K562 (cell line): ENCODE measurements around the gene RERE. TPM values are rescaled to one million over a fixed set of nuclear protein-coding genes. Genes with fewer than 3 reads are reported as not detected.

Experiments used
- ATF3 ChIP-seq, 2 experiments: fragments of 450-650 bp in 1 of 2; sonication (generic) in 1 of 2; formaldehyde crosslinking in 1 of 2; IDR thresholded peaks in 1 of 2; conservative IDR thresholded peaks in 1 of 2; 2 replicates each; pipeline versions ENCODE4 v1.6.1 to v1.8.1; 2016 to 2023; ENCODE audit warnings: mild to moderate bottlenecking in 2 of 2, moderate library complexity in 2 of 2, inconsistent platforms in 1 of 2, missing genetic modification reagents in 1 of 2
- E2F6 ChIP-seq, 2 experiments: IDR thresholded peaks; 2 replicates each; pipeline ENCODE4 v1.6.1; 2011; ENCODE audit warnings: borderline replicate concordance in 1 of 2, control low read depth in 1 of 2, low read depth in 1 of 2, low read length in 1 of 2, mild to moderate bottlenecking in 1 of 2, mixed read lengths in 1 of 2, moderate library complexity in 1 of 2; ENCODE audit not compliant: insufficient read depth in 1 of 2, insufficient read length in 1 of 2, poor library complexity in 1 of 2, severe bottlenecking in 1 of 2; ENCODE audit errors: extremely low read depth in 1 of 2
- GABPA ChIP-seq: fragments of 200-800 bp; sonication (Bioruptor generic); conservative IDR thresholded peaks from 2 replicates; pipeline ENCODE4 v1.6.1; 2016; ENCODE audit warnings: low read depth, missing genetic modification characterization, missing compliant biosample characterization
- HMGN3 ChIP-seq: IDR thresholded peaks from 2 replicates; pipeline ENCODE4 v1.6.1; 2011; ENCODE audit warnings: borderline replicate concordance, low read depth, mild to moderate bottlenecking, mixed read lengths, low read length; ENCODE audit not compliant: insufficient read length; ENCODE audit errors: extremely low read depth
- NFIX ChIP-seq: fragments of 250-450 bp; sonication (Bioruptor Pico); IDR thresholded peaks from 2 replicates; pipeline ENCODE4 v1.4.0; 2020; ENCODE audit warnings: low read depth, mild to moderate bottlenecking, moderate library complexity
- RAD51 ChIP-seq: fragments of 450-650 bp; IDR thresholded peaks from 2 replicates; pipeline ENCODE4 v1.7.1; 2016; ENCODE audit warnings: low read depth, mild to moderate bottlenecking, borderline replicate concordance
- TGIF2 ChIP-seq: sonication (generic); formaldehyde crosslinking; IDR thresholded peaks from 2 replicates; pipeline ENCODE4 v1.8.1; 2022; ENCODE audit warnings: mild to moderate bottlenecking, missing genetic modification reagents, moderate library complexity
- ZBTB11 ChIP-seq, 3 experiments: fragments of 200-800 bp in 1 of 3; fragments of 250-450 bp in 1 of 3; fragments of 450-650 bp in 1 of 3; sonication (Bioruptor Pico) in 1 of 3; sonication (Bioruptor generic) in 1 of 3; formaldehyde crosslinking in 1 of 3; IDR thresholded peaks; 2 replicates each; pipeline versions ENCODE4 v1.6.1 to v1.8.0; 2016 to 2022; ENCODE audit warnings: mild to moderate bottlenecking in 2 of 3, missing genetic modification characterization in 2 of 3, missing compliant biosample characterization in 1 of 3, moderate library complexity in 1 of 3
- polyA plus RNA-seq, 8 experiments: library from polyadenylated mRNA; depleted of rRNA in 4 of 8; stranded (reverse) in 5 of 8; unstranded in 3 of 8; fragments of >200 nt; fragmentation: Nextera tagmentation in 2 of 8; fragmentation: Illumina TruSeq in 1 of 8; extraction: Ambion mirVana in 2 of 8; extraction: Trizol in 1 of 8; gene quantifications; 2 replicates each; pipeline versions ENCODE4 v1.2.1 to v1.2.3, GENCODE V29; 2011 to 2014; ENCODE audit warnings: inconsistent platforms in 1 of 8, missing spikeins in 1 of 8
- total RNA-seq, 7 experiments: library from RNA; depleted of rRNA in 6 of 7; stranded (reverse); fragments of >200 nt in 6 of 7; fragmentation: Illumina TruSeq in 2 of 7; extraction: Trizol in 2 of 7; gene quantifications; 2 replicates each; pipeline versions ENCODE4 v1.2.1 to v1.2.3, GENCODE V29; 2011 to 2021; ENCODE audit warnings: low replicate concordance in 1 of 7
- TF ChIP-seq, protein P1 (sequence below): sonication (generic); formaldehyde crosslinking; IDR thresholded peaks from 2 replicates; pipeline ENCODE4 v1.5.0; 2020; ENCODE audit warnings: missing genetic modification reagents
- TF ChIP-seq, protein P2 (sequence below), 2 experiments: IDR thresholded peaks in 1 of 2; conservative IDR thresholded peaks in 1 of 2; 2 replicates each; pipeline ENCODE4 v1.6.1; 2016; ENCODE audit warnings: low read depth in 2 of 2, mild to moderate bottlenecking in 1 of 2, missing compliant biosample characterization in 1 of 2, missing genetic modification characterization in 1 of 2, moderate library complexity in 1 of 2
- TF ChIP-seq, protein P3 (sequence below): sonication (generic); formaldehyde crosslinking; IDR thresholded peaks from 2 replicates; pipeline ENCODE4 v1.4.0; 2020; ENCODE audit warnings: mild to moderate bottlenecking, missing genetic modification reagents

The RERE gene
- total and polyA plus RNA-seq, 9 of the 15 experiments (the other 6 are each of a cell fraction or from before 2014, with no cell fraction given): 3.0 to 51.5 (median 13.4) TPM

DNA sequence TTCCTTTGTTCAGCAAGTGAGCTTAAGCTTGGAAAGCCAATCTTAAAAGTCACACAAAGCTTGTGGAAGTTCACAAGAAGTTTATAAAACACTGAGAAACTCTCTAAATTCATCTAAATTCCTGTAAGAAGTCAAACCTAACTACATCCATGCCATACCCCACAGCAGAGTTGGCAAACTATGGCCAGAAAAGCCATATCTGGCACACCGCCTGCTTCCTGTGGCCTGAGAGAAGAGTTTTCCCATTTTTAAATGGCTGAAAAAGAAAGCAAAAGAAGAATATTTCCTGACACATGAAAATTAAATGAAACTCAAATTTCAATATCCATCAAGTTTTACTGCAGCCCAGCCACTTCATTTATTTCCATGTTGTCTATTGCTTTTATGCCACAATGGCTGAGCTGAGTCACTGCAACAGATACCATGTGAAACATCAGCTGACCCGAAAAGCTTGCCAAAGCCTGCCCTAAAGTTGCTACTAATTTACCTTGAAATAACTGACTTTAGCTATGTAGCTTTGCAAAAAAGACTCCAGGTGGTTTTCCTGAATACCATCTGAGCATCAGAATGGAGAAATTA lies 262.4 kb downstream of the RERE start (continued):
- TF ChIP-seq ZBTB11 (CRISPR knock-in tag; IDR thresholded peaks at IDR 0.05) (0 out of 6 replicates have a peak, but pooled peaks of 1 of the 3 experiments have one; percentile 36), GABPA (tag) (0 out of 2 replicates have a peak, but pooled peaks have one; percentile 26), NFIX (CRISPR knock-in tag) (no peak), RAD51 (peak; percentile 20; the same call in 1 of the 2 replicates), ATF3 (IDR thresholded peaks at IDR 0.05) (peak; percentile 16; the same call in 1 of the 2 replicates), ATF3 (CRISPR knock-in tag; conservative IDR thresholded peaks at IDR 0.05) (no peak), TGIF2 (CRISPR knock-in tag) (no peak), E2F6 (IDR thresholded peaks at IDR 0.05; ENCODE audit: borderline replicate concordance in 1 of 2, extremely low read depth in 1 of 2, insufficient read depth in 1 of 2, insufficient read length in 1 of 2, low read depth in 1 of 2, low read length in 1 of 2, poor library complexity in 1 of 2, severe bottlenecking in 1 of 2) (no peak), HMGN3 (no peak)
- TF ChIP-seq, protein P1, sequence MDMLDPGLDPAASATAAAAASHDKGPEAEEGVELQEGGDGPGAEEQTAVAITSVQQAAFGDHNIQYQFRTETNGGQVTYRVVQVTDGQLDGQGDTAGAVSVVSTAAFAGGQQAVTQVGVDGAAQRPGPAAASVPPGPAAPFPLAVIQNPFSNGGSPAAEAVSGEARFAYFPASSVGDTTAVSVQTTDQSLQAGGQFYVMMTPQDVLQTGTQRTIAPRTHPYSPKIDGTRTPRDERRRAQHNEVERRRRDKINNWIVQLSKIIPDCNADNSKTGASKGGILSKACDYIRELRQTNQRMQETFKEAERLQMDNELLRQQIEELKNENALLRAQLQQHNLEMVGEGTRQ (CRISPR knock-in tag): peak; percentile 7; the same call in 1 of the 2 replicates
- TF ChIP-seq, protein P2, sequence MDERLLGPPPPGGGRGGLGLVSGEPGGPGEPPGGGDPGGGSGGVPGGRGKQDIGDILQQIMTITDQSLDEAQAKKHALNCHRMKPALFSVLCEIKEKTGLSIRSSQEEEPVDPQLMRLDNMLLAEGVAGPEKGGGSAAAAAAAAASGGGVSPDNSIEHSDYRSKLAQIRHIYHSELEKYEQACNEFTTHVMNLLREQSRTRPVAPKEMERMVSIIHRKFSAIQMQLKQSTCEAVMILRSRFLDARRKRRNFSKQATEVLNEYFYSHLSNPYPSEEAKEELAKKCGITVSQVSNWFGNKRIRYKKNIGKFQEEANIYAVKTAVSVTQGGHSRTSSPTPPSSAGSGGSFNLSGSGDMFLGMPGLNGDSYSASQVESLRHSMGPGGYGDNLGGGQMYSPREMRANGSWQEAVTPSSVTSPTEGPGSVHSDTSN (CRISPR knock-in tag; IDR thresholded peaks at IDR 0.05; ENCODE audit: low read depth): no peak
- TF ChIP-seq, protein P2 (tag; conservative IDR thresholded peaks at IDR 0.05; ENCODE audit: low read depth): peak; percentile 35; the same call in 1 of the 2 replicates
- TF ChIP-seq, protein P3, sequence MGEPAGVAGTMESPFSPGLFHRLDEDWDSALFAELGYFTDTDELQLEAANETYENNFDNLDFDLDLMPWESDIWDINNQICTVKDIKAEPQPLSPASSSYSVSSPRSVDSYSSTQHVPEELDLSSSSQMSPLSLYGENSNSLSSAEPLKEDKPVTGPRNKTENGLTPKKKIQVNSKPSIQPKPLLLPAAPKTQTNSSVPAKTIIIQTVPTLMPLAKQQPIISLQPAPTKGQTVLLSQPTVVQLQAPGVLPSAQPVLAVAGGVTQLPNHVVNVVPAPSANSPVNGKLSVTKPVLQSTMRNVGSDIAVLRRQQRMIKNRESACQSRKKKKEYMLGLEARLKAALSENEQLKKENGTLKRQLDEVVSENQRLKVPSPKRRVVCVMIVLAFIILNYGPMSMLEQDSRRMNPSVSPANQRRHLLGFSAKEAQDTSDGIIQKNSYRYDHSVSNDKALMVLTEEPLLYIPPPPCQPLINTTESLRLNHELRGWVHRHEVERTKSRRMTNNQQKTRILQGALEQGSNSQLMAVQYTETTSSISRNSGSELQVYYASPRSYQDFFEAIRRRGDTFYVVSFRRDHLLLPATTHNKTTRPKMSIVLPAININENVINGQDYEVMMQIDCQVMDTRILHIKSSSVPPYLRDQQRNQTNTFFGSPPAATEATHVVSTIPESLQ (CRISPR knock-in tag): no peak
